NK-92 (cell line): ENCODE results near the gene KLK6.

ENCODE experiments used
- DNase-seq: peaks from one replicate; lab custom pipeline; 2025; ENCODE audit not compliant: unreplicated experiment; lab: John Stamatoyannopoulos, UW

KLK6 gene

GRCh38 chr19:50959731-50960500 is 9.5 kb downstream of the KLK6 start:
- DNase-seq: no peak

DNA sequence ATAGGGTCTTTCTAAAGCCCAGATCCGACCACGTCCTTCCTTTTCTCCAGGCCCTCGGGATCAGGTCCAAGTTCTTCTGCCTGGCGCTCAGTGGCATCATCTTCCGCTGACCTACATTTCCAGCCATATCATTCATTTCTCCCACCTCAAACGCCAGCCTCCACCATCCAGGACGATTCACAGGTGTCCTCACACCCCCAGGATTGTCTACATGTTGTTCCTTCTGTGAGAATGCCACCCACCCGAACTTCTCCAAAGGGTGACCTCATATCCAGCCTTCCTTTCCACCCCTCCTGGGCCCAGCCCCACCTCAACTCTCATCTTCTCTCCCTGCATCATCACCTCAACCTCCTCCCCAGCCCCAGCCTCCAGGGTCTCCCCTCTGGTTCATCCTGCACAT is 11.8 kb downstream of the KLK6 start:
- DNase-seq: no peak

GRCh38 chr19:50952910-50953309 is 16.5 kb downstream of the KLK6 start, which contains the start of gene KLK5:
Gene KLK5, minus strand, starts transcription at chr19:50953038. Its CDS starts 381 bp downstream, at chr19:50952657.
- DNase-seq: no peak

GRCh38 chr19:50949861-50950260 is 19.5 kb downstream of the KLK6 start:
- DNase-seq: no peak

- no peak for DNase-seq
Measured at GRCh38 chr19:50947123-50947522, 22.3 kb downstream of the KLK6 start.

DNA sequence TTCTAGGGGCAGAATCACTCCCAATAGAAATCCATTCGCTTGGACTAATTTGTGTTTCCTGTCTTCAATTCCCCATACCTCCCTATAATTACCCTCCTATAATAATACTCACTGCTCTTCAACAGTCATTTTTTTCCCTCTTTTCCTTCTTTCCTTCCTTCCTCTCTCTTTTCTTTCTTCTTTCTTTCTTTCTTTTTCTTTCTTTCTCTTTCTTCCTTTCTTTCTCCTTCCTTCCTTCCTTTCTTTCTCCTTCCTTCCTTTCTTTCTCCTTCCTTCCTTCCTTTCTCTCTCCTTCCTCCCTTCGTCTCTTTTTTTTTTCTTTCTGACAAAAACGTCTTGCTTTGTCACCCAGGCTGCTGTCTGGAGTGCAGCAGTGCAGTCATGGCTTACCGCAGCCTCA is 24.6 kb downstream of the KLK6 start:
- no peak for DNase-seq

DNA sequence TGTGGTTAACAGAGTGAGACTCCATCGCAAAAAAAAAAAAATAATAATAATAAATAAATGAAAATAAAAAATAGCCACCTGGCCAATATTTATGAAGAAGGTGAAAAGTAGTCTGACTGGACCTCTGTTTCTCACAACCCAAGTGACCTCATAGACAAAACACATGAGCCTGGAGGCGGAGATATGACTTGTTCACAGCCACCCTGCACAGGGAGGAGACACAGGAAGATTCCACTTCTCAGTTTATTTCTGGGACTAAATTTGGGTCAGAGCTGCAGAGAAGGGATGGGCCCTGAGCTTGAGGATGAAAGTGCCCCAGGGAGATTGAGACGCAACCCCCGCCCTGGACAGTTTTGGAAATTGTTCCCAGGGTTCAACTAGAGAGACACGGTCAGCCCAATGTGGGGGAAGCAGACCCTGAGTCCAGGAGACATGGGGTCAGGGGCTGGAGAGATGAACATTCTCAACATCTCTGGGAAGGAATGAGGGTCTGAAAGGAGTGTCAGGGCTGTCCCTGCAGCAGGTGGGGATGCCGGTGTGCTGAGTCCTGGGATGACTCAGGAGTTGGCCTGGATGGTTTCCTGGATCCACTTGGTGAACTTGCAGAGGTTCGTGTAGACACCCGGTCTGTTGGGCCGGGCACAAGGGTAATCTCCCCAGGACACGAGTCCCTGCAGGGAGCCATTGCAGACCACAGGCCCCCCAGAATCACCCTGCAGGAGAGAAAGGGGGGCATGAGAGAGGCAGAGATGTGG is 26.1 kb downstream of the KLK6 start:
- no peak for DNase-seq

GRCh38 chr19:50939596-50939995 is 29.8 kb downstream of the KLK6 start:
- no peak for DNase-seq

GRCh38 chr19:50933640-50934039 is 35.8 kb downstream of the KLK6 start:
- no peak for DNase-seq

- DNase-seq: no peak
Measured at GRCh38 chr19:50932690-50933083, 36.7 kb downstream of the KLK6 start.

- DNase-seq: no peak
Measured at GRCh38 chr19:50932018-50932689, 37.2 kb downstream of the KLK6 start.

GRCh38 chr19:50931023-50931422 is 38.4 kb downstream of the KLK6 start:
- no peak for DNase-seq

DNA sequence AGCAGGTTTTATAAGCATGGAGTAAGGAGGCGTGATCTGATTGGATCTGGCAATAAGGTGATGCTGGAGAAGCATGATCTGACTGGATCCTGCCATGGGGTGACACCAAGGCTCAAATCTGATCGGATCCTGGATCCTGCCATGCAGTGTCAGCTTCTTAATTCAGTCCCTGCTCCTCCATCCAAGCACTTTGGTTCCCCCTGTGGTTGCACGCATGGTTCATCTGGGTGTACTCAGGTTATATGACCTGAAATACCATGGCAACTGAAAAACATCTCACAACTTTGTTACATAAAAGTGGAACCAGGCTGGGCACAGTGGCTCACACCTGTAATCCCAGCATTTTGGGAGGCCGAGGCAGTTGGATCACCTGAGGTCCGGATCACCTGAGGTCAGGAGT is 40.6 kb downstream of the KLK6 start:
- DNase-seq: no peak

GRCh38 chr19:50926144-50926543 is 43.2 kb downstream of the KLK6 start:
- no peak for DNase-seq

DNA sequence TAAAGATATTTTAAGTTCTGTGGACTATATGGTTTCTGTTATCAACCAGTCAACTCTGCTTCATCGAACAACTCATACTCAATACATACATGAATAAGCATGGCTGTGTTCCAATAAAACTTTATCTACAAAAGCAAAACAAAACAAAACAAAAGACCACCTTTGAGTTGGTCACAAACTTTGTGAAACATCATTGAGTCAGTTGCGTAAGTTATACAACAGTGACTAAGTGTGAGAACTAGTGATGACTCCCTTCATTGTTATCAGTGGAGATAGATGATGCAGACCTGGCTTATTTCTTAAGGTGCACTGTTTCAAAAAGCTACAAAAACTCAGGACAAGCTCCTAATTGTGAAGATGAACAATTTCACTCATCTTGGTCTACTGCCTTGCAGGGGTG is 43.7 kb downstream of the KLK6 start:
- DNase-seq: no peak

DNA sequence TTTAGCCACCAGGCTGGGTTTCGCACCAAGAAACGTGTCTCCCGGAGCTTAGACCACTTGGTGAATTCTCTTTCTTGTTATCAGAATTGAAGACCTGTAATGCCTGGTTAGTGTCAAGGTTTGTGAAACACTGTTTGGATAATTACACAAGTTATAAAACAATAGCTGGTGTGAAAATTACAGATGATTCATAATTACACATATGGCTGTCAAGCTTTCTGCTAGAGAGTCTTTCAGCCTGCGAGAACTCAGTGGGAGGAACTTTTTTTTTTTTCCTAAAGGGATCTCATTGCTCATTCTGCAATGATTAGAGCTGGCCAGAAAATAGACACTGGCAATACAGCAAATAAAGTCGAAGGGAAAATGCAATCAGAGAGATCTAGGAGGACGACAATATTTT is 44.8 kb downstream of the KLK6 start:
- no peak for DNase-seq

GRCh38 chr19:50922317-50922853 is 47.0 kb downstream of the KLK6 start:
- DNase-seq: no peak

GRCh38 chr19:50921426-50922316 is 47.7 kb downstream of the KLK6 start:
- no peak for DNase-seq

- no peak for DNase-seq
Measured at GRCh38 chr19:50916069-50916468, 53.3 kb downstream of the KLK6 start.
